ENCODE results near the gene FREM2. TPM values are rescaled to one million over a fixed set of nuclear protein-coding genes. Genes with fewer than 3 reads are reported as not detected.
A peak's percentile ranks its signal among the peaks of the same experiment; 100 is the strongest.

The FREM2 gene
- total RNA-seq, 1 donor from 2014 or later, result 3.6 TPM

DNA sequence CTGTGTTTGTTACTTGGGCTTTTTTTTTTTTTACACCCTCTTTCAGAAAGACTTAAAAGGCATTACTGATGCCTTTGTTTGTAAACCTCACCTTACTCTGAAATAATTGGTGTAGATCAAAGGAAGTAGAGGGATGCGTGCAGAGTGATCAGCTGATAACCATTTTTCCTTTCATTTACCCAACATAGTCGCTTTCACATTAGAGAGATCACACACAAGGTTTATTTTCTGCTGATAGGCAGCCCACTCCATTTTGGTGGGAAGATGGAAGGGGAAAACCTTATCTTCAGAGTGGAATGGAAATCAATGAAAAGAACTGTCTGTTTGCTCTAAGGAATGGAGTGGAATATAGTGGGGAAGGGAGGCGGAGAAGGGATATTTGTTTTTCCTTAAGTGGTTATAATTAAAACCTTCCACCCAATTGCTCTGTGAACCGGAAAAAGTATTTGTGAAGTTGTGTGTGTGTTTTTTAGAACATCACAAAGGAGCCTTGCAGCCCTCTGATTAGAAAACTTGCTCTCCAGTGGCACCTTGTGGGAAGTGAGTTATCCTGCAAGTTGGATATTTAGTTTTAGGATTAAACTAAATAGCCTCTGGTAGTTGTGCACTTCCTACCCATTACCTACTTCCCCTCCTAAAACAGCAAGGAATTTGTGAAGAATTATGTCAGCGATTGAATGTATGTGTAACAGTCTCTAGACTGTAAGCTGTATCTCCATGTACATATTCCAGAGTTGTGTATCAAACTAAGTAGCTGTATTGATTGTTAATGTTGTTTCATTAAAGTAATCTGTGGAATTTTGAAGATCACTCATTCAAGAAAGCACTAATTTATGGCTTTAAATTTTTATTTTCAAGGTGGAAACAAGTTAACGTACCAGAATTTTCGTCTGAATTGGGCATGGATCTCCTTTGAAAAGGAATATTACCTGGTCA lies 76.8 kb downstream of the FREM2 start:
- peak; percentile 70 for DNase-seq (ENCODE audit: low read depth)

DNA sequence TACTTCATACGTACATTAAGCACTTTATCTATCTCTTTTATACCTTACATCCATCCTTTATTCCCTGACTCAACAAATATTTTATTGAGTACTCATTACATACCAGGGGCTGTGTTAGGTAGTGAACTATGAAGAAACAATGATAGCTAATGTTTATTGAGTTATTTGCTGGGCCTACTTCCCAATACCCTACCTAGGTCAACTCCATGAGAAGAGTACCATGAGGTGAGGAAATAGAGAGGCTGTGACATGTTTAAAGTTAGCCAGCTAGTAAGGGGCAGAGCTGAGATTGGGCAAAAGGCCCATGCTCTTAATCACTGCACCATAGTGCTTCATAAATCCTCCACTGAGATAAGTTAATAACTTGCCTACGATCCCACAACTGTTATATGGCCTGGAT lies 79.9 kb downstream of the FREM2 start:
- peak; percentile 20 for DNase-seq (ENCODE audit: low read depth)

DNA sequence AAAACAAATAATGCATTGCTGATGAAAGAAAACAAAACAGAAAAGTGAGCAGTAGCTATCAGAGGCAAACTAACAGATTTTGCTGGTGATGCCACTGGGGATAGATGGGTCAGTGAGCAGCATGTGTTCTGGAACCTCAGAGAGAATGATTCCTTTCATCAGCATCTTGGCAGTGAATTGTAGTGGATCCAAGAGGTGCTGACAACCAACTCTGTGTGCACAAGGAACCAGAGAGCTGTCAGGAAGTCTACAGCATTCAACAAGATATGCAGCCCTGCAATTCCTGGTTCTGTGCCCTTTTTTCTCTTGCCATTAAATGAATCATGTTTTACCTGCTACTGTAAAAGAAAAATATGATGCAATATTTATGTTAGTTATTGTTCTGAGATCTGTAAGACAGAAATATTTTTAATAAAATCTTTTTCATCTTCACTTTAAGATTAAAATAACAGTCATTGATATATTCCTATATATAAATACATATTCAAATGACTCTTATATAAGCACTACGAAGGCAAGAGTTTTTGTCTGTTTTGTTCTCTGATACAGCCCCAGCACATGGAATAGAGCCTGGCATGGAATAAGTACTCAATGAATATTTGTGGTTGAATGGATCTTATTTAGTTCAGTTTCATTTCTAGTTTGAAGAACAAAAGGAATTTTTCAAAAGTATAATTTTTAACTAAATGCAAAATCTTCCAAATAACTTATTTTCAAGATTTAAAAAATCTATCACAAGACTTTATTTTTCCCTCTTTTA lies 80.8 kb downstream of the FREM2 start:
- peak; percentile 56 for DNase-seq (ENCODE audit: low read depth)

DNA sequence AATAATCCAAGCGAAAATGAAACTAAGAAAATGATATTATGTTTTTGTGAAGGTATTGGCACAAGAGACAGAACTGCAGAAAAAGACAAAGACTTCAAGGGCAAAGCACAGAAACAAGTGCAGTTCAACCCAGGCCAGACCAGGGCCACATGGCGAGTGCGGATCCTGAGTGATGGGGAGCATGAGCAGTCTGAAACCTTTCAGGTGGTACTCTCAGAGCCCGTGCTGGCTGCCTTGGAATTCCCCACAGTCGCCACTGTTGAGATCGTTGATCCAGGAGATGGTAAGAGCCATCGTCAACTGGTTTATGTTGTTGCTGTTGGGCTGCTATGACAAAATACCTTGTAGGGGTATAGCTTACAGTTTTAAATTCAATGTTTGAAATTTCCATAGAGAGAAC lies 82.6 kb downstream of the FREM2 start:
- no peak for DNase-seq (ENCODE audit: low read depth)

DNA sequence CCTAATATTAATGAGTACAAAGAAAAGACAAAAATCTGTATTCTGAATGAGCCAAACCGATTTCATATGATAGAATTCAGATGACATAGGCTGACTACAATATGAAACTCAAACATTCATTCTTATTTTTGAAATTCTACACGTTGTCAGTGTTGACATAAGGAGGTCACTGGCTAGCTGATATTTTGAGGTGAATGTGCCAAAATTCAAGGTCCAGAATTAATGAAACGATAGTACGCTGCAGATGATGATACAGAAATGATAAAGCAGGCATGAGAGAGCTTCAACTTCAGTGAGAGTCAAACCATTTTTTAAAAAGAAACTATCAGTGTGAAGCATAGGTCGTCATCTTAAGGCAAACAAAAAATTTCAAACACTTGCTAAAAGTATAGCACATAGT lies 88.2 kb downstream of the FREM2 start:
- no peak for DNase-seq (ENCODE audit: low read depth)

DNA sequence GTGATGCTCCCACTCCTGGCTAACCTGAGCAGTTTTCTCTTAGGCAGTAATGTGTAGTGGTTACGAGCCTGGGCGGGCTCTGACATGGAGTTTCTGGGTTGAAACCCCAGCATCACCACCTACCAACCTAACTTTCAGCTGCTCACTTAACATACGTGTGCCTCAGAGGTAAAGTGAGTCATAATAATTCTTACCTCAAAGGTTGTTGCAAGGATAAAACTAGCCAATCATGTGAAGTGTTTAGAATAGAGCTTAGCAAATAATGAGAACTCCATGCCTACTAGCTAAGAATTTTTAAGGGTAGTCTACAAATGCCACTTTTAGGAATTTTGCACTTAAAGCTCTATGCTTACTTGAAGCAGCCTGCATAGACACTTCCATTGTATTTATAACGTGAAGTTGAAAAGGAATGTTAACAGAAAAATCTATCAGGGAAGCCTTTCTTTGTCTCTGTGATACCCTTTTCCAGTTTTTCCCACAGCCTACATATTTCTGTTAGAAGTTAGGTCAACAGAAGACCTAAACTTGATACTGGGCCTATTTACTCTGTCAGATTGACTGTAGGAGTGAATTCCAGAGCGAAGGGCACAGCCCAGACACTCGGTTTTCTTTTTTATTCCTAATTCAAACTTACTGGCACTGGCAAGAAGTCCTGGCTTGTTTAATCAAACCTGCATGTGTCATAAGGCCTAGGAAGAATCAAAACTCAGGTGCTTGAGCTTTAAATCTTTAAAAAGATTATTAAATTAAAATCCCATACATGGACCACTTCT lies 90.7 kb downstream of the FREM2 start:
- DNase-seq (ENCODE audit: low read depth), result no peak

DNA sequence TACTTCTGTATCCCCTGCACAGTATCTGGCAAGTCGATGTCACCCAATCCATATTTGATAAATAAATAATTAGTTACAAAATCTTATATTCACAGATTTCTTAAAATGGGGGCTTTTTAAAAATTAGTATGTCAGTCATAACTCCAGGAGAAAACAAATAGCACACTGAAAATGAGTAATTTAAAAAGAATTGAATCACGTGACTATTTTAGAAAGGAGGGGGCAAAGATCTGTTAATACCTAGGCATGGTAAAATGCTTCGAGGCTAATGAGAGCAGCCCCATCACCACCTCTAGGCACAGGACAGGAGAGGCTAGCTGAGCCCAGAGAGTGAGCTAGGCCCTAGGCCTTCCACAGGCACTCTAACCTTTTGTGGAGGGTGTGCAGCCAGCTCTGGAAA lies 94.7 kb downstream of the FREM2 start:
- no peak for DNase-seq (ENCODE audit: low read depth)

DNA sequence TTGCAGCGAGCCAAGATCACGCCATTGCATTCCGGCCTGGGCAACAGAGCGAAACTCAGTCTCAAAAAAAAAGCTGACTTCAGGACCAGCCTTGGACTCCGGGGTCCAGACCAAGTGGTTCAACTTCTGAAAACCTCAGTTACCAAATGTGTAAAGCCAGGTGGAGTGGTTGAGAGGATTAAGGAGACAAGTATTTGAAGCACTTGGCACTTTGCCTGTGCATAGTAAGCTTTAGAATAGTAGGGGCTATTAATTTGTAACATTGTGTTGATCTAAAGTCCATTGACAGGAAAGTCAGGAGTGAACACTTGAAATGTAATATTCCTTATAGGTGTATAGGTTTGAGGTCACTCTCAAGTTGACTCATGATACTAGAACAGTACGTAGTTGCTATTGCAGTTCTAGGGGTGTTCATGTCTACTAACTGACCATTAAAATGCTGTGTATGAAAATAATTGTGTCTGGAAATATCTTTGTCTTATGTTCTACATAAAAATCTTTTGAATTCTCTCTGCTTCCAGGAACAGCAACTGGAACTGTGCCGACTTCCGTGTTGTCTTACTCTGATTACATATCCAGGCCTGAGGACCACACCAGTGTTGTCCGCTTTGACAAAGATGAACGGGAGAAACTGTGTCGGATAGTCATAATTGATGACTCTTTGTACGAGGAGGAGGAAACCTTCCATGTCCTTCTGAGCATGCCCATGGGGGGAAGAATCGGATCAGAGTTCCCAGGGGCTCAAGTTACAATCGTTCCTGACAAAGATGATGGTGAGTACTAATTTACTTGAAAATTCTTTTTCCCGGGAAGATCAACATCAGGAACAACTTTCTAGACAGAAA lies 97.4 kb downstream of the FREM2 start:
- DNase-seq (ENCODE audit: low read depth), result peak; percentile 95

DNA sequence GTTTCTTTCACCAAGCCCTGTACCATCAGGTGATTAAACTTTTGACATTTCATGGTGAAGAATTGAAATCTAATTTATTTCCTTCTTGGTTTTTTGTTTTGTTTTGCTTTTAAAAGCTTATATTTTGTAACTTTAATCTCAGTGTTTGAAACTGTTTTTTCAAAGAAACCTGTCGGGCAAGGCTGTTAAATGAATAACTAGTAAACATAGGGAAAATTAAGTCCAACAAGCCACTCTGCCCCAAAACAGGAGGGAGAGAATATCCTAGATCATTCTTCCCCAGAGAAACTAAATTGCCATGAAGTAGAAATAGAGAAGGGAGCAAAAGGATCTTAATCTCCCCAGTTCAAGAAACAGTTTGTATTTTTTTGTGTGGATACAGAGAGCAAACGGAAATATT lies 98.2 kb downstream of the FREM2 start:
- DNase-seq (ENCODE audit: low read depth), result peak; percentile 16

DNA sequence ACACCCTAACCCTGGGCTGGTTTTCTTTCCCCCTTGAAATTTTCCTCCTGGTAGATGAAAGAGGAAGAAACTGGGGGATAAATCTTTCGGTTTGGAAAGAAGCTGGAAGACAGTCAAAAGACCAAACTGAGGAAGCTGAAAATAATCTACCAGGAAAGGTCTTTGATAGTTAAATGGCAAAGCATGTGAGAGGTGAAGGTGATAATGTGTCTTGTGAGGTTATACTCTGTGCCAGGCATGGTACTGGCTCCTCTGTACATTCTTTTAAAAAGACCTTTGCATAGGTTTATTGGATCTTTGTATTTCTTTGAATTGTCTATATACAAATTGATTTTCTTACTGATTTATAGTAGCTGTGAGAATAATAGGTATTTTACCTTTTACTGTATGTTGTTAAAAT lies 98.6 kb downstream of the FREM2 start:
- DNase-seq (ENCODE audit: low read depth), result peak; percentile 9

DNA sequence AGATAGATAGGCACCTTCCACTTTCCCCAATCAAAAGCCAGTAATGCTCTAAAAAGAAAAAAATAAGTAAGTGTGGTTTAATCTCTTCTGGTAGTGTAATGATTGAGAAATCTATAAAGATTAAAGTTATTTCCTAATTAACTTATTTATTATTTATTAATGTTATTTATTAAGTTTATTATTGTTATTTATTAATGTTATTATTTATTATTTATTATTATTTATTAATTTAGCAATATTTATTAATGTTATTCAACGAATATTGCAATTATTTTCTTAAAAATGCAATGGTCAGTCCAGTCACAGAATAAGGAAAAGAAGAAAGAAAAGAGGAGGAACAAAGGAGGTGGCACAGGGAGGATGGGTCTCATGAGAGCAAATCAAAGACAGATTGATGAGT lies 100.7 kb downstream of the FREM2 start:
- DNase-seq (ENCODE audit: low read depth), result no peak

DNA sequence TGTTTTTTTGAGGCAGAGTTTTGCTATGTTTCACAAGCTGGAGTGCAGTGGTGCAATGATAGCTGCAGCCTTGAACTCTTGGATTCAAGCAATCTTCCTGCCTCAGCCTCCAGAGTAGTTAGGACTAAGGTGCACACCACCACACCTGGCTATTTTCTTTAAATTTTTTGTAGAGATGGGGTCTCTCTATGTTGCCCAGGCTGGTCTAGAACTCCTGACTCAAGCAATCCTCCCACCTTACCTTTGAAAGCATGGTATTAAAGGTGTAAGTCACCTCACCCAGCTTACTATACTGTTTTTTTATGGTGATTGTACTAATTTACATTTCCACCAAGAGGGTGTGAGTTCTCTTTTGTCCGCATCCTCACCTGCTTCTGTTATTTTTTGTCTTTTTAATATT lies 110.0 kb downstream of the FREM2 start:
- no peak for DNase-seq (ENCODE audit: low read depth)

DNA sequence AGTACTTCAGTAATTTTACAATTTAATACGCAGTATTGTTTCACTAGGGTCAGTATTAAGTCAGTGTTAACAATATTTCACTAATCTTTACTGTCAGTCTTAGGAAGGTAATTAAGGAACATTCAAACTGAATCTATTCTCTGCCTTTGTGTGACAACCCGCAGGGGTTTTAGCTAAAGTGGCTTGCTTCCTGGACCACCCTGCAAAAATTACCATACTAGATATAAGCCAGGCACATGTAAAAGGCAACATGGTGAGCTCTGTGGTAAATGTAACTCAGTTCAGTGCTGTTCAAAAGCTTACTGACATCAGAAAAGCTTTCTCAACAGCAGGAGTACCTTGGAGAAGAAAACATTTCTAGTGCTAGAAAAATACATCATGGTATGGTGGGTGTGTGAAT lies 116.7 kb downstream of the FREM2 start:
- peak; percentile 41 for DNase-seq (ENCODE audit: low read depth)

DNA sequence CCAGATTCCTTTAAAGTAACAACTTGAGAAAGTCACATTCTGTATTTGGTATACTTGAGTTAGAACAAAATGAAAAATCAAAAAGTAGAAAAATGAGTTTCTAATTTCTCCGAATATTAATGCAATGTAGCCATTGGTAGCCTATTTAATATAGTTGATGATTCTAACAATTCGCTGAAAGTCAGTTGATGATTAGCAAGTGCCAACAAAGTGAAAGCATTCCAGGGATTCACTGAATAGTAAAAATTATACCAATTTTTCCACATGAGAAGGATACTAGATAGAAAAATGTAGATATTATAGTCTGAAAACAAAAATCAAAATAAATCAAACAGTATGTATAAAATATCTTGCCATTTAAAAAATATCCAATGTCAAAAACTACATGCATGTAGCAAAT lies 117.2 kb downstream of the FREM2 start:
- DNase-seq (ENCODE audit: low read depth), result peak; percentile 47

DNA sequence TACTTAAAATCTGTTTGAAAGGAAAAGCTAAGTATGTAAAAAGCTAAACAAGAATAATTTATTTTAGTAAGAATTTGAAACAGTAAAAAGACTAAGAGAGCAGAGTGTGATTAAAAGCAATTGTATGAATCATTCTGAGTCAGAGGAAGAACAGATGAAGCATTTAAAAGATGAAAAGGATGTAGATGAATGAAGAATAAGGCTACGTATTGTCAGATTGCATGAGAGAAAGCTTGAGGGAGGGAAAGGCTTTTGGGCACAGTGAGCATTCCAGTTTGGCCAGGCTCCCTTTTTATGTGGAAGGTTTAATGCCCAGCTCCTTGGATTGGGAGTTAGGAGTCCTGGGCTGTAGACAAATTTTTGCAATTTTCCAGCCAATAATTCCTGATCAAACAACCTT lies 117.7 kb downstream of the FREM2 start:
- DNase-seq (ENCODE audit: low read depth), result peak; percentile 89

DNA sequence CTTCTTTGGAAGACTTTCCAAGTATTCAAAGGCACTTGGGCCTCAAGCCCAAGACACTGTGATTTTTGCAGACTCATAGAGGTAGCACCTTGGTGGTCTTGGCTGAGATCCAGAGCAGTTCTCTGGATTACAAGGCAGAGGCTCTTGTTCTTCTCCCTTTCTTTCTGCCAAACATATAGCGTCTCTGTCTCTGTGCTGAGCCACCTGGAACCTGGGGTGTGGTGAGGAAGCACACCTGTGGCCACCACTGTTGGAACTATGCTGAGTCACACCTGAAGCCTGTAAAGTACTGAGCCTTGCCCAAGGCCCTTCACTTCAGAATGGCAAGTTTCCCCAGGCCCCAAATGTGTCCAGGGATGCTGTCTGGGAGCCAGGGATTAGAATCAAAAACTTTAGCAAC lies 127.5 kb downstream of the FREM2 start:
- peak; percentile 11 for DNase-seq (ENCODE audit: low read depth)

DNA sequence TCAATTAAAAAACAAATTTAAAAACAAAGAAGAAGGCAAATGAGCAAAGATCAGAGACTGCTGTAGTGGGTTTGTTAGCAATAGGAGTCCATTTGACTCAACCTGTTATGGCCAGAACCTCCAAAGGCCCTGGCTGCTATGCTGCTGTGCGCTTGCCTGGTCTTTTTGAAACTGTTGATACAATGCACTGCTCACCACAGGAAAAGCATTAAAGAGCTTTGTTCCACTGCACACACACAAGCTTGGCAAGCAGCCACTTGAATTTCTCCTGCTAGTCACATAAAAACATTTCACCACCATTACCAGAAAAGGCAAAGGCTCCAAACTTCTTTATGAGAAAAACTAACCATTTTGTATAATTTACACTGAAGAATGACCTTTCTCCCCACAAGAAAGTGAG lies 132.2 kb downstream of the FREM2 start:
- peak; percentile 95 for DNase-seq (ENCODE audit: low read depth)

DNA sequence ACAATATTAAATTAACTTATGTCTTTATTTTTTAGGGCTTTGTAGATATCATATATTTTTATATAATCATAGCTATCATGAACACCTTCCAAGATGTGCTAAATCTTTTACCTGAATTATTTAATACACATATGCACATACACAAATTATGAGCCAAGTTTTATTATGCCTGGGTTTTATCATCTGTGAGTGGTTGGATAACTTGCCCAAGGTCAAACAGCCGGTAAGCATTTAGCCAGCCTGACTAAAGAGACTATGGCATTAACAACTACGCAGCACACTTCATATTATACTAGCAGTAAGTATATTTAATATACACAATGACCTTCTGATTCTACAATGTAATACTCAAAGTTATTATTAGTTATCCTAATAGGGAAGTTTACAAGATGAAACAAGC lies 132.7 kb downstream of the FREM2 start:
- no peak for DNase-seq (ENCODE audit: low read depth)

DNA sequence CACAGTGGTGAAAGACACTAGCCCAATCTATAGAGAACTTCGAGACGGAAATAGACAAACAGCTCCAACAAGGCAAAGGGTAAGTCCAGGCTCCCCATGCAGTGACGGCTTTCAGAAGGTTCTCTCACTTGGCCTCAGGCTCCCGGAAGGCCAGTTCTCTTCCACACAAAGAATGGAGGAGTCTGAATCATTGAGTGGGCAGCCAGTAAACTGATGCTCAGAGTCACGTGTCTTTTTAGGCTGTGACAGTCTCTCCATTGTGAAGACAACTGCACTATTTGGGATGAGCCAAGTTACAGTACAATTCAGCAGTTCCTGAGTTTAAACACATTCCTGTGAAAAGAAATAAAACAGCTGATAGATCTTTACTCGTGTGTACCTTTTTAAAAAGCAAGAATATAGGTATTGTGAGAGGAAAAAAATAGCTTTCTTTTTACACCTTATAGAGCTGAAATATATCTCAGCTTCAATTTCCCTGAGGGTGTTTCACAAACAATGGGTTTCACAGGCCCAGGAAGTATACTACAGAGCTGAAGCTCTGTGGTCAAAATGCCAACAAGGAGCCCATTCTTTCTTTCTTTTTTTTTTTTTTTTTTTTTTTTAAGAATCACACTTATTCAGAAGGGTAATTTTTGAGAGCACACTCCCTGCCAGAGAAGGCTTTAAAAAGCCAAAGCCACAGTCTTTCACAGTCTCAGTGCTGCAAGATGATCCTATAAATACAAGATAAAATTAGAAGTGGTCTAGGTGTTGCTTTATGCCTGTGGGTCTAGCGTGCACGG lies 135.1 kb downstream of the FREM2 start:
- DNase-seq (ENCODE audit: low read depth), result peak; percentile 37

DNA sequence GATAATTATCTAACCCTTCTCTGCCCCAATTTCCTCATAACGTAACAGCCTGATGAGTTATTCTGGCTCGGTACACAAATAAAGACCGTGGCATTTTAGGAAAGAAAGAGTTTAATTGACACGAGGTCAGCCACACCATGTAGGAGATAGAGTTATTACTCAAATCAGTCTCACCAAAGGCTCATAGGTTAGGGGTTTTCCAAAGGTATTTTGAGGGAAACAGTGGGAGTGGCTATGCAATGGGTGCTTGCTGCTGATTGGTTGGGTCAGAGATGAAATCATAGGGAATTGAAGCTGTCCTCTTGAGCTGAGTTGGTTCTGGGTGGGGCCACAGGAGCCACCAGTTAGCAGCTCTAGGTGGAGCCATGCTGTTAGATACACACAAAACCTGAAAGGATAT lies 137.5 kb downstream of the FREM2 start:
- DNase-seq (ENCODE audit: low read depth), result peak; percentile 27

Measured in renal cortical epithelial cell (primary cell).